ENCODE data around the gene SLC30A10. TPM values are rescaled to one million over a fixed set of nuclear protein-coding genes. Genes with fewer than 3 reads are reported as not detected.

Gene SLC30A10
- total RNA-seq, 1 experiment from 2014 or later: 0.09 TPM

- Histone ChIP-seq H2AK5ac (ENCODE audit: insufficient read length, low read length) (no peak overlapping the region), H3K18ac (ENCODE audit: insufficient read length, low read depth, low read length) (no peak overlapping the region), H3K14ac (ENCODE audit: insufficient read depth, low read length) (no peak overlapping the region), H2BK12ac (ENCODE audit: insufficient read length, low read depth, low read length) (no peak overlapping the region), H3K56ac (ENCODE audit: insufficient read length, low read depth, low read length) (no peak overlapping the region), H3K4ac (ENCODE audit: low read depth, low read length) (no peak overlapping the region), H3K23me2 (ENCODE audit: insufficient read length, low read depth, low read length, poor library complexity, severe bottlenecking) (no peaks in the 10 kb centered on the region), H2AFZ (ENCODE audit: low read length) (no peak overlapping the region), H4K20me1 (ENCODE audit: control insufficient read depth, insufficient read depth, insufficient read length) (no peaks in the 10 kb centered on the region), H3K4me2 (ENCODE audit: insufficient read depth, insufficient read length, low read length) (no peak overlapping the region), H3K9ac (ENCODE audit: extremely low read depth, insufficient read length, low read length) (no peak overlapping the region), H3K23ac (ENCODE audit: insufficient read length, low read depth, low read length) (no peak overlapping the region), H3K79me2 (ENCODE audit: insufficient read depth, low read length) (no peaks in the 10 kb centered on the region), H3K27ac (ENCODE audit: insufficient read length, low read depth, low read length) (no peak overlapping the region), H3K79me1 (ENCODE audit: insufficient read depth, low read depth, low read length, poor library complexity, severe bottlenecking) (no peaks in the 10 kb centered on the region), H3T11ph (ENCODE audit: low read length) (no peak overlapping the region), H4K8ac (replicated peaks; ENCODE audit: insufficient read length, low read depth, low read length) (no peak overlapping the region), H3K27me3 (ENCODE audit: insufficient read depth, low read length) (no peaks in the 10 kb centered on the region), H2BK15ac (ENCODE audit: low read depth, low read length) (no peak overlapping the region), H3K4me1 (ENCODE audit: insufficient read depth, low read length) (no peaks in the 10 kb centered on the region), H4K5ac (ENCODE audit: insufficient read length, low read depth, low read length) (no peak overlapping the region), H2BK5ac (ENCODE audit: insufficient read length, low read length) (no peak overlapping the region), H4K91ac (ENCODE audit: insufficient read length, low read depth, low read length) (no peak overlapping the region), H2BK20ac (ENCODE audit: low read depth, low read length, poor library complexity, severe bottlenecking) (no peak overlapping the region), H3K9me3 (ENCODE audit: control insufficient read depth, low read depth, low read length) (no peaks in the 10 kb centered on the region), H2BK120ac (ENCODE audit: low read depth, low read length, poor library complexity, severe bottlenecking) (no peak overlapping the region)
- Mint-ChIP-seq H3K4me1 (peaks cover 3 to 4% of the 10 kb centered on the region in 2 experiments; a peak in 3 of 4 replicates), H3K27ac (no peak overlapping the region), H3K27me3 (ENCODE audit: low read depth) (no peaks in the 10 kb centered on the region; the same call in 1 of the 2 replicates), H3K4me3 (no peak overlapping the region), H3K36me3 (ENCODE audit: insufficient read depth in 1 of 3, low read depth in 3 of 3) (no peaks in the 10 kb centered on the region), H3K9me3 (no peaks in the 10 kb centered on the region)
- WGBS (ENCODE audit: extremely low coverage, insufficient read length, low lambda C conversion rate): no CpG with 5 or more reads among the region's 5 CpGs
- TF ChIP-seq CTCF (conservative IDR thresholded peaks at IDR 0.05): peak; percentile 35; the same call in 1 of the 3 replicates
- DNase-seq: no peak
Measured at GRCh38 chr1:219876798-219877209, 51.6 kb downstream of the SLC30A10 start.
